Mesothelial cell of epicardium (in vitro differentiated cells): ENCODE results near the gene CHP1. TPM values are rescaled to one million over a fixed set of nuclear protein-coding genes. Genes with fewer than 3 reads are reported as not detected.
"Not testable (repeated sequence)": the region's sequence is repeated elsewhere in the genome, so short reads cannot be mapped to it uniquely, and the experiment has no call there.

Experiments
- DNase-seq, 2 experiments: peaks; one replicate each; pipeline ENCODE4 v3.0.0; 2021; ENCODE audit warnings: low spot score in 2 of 2; ENCODE audit not compliant: unreplicated experiment in 2 of 2
- H3K27ac Mint-ChIP-seq: 2 replicates; pipeline ENCODE4 v1.8.0; 2021; ENCODE audit warnings: mixed read lengths
- H3K27me3 Mint-ChIP-seq: 2 replicates; pipeline ENCODE4 v1.8.0; 2021; ENCODE audit warnings: low read depth, mixed read lengths
- H3K36me3 Mint-ChIP-seq: 2 replicates; pipeline ENCODE4 v1.8.0; 2021; ENCODE audit warnings: mixed read lengths
- H3K4me1 Mint-ChIP-seq: 2 replicates; pipeline ENCODE4 v1.8.0; 2021; ENCODE audit warnings: mixed read lengths
- H3K4me3 Mint-ChIP-seq: 2 replicates; pipeline ENCODE4 v1.8.0; 2021; ENCODE audit warnings: mild to moderate bottlenecking, moderate library complexity, mixed read lengths
- H3K9me3 Mint-ChIP-seq: 2 replicates; pipeline ENCODE4 v1.8.0; 2021; ENCODE audit warnings: mixed read lengths
- total RNA-seq: library from RNA; stranded (reverse); gene quantifications from 3 replicates; pipeline ENCODE4 v1.2.1, GENCODE V29; 2021
- TF ChIP-seq, protein P1 (sequence below): fragments of 200-600 bp; sonication (generic); IDR thresholded peaks from one replicate; pipeline ENCODE4 v1.5.0; 2021; ENCODE audit warnings: antibody characterized with exemption; ENCODE audit not compliant: unreplicated experiment

The CHP1 gene
- total RNA-seq, 1 donor from 2014 or later = 51.8 TPM

DNA sequence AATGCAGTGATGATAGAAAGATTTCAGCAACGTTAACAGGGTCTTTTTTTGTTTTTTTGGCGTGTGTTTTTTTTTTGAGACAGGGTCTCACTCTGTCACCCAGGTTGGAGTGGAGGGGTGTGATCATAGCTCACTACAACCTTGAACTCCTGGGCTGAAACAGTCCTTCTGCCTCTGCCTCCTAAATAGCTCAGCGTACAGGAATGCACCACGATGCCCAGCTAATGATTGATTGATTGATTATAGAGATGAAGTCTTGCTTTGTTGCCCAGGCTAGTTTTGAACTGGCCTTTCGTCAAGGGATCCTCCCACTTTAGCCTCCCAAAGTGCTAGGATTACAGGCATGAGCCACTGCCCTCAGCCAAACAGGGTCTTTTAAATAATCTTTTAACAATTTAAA, 7.0 kb downstream of the CHP1 start:
- Mint-ChIP-seq H3K4me3 (no peak overlapping the region), H3K27me3 (no peaks in the 10 kb centered on the region), H3K27ac (no peak overlapping the region), H3K36me3 (no peaks in the 10 kb centered on the region), H3K9me3 (no peaks in the 10 kb centered on the region), H3K4me1 (peaks cover 8% of the 10 kb centered on the region)
- TF ChIP-seq, protein P1, sequence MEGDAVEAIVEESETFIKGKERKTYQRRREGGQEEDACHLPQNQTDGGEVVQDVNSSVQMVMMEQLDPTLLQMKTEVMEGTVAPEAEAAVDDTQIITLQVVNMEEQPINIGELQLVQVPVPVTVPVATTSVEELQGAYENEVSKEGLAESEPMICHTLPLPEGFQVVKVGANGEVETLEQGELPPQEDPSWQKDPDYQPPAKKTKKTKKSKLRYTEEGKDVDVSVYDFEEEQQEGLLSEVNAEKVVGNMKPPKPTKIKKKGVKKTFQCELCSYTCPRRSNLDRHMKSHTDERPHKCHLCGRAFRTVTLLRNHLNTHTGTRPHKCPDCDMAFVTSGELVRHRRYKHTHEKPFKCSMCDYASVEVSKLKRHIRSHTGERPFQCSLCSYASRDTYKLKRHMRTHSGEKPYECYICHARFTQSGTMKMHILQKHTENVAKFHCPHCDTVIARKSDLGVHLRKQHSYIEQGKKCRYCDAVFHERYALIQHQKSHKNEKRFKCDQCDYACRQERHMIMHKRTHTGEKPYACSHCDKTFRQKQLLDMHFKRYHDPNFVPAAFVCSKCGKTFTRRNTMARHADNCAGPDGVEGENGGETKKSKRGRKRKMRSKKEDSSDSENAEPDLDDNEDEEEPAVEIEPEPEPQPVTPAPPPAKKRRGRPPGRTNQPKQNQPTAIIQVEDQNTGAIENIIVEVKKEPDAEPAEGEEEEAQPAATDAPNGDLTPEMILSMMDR = no peak
- no peak for DNase-seq

DNA sequence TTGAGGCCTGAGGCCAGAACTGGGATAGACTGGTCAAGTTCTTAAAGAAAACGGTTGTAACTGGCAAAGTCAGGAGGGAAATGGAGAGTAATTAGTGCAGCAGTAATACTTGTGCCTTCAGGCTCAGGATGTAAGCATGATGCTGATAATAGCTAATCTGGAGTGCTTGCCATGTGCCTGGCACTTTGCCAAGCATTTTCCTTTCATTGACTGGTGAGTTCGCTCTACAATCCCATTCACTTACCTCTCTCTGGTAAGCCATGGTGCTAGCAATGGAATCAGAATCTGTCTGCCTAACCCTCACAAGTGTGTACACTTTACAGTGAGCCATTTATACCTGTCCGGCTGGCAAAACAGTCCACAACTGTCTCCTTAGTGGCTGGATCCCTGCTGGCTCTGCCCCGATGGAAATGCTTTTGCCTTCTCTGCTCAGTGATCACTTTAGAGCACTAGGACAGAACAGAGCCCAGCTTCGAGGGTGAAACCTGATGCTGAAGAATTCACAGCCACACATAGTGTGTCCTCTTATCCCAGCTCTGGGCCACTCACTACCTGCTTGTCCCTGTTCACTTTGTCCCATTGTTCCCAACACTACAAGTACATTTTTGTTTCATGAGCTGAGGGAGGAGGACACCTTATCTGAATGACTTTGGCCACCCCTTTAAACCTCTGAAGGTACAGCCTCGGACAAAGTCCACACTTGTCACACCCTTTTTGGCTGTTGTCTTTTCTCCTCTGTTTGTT, 10.3 kb downstream of the CHP1 start:
- Mint-ChIP-seq H3K4me1 (peaks cover 8% of the 10 kb centered on the region), H3K9me3 (no peaks in the 10 kb centered on the region), H3K27me3 (no peaks in the 10 kb centered on the region), H3K27ac (no peak overlapping the region), H3K36me3 (peaks cover 10% of the 10 kb centered on the region), H3K4me3 (no peak overlapping the region)
- peak in 1 of 2 experiments; percentile 42 for DNase-seq
- TF ChIP-seq, protein P1 = no peak

DNA sequence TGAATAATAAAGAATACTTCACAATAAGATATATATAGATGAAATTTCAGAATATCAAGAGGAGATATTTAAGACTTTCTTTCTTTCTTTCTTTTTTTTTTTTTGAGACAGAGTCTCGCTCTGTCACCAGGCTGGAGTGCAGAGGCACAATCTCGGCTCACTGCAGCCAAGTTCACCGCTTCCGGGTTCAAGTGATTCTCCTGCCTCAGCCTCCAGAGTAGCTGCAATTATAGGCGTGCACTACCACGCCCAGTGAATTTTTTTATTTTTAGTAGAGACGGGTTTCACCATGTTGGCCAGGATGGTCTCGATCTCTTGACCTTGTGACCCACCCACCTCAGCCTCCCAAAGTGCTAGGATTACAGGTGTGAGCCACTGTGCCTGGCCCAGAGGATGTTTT, 19.7 kb downstream of the CHP1 start:
- not testable (repeated sequence) for H3K4me3 Mint-ChIP-seq, DNase-seq, H3K27me3 Mint-ChIP-seq, H3K4me1 Mint-ChIP-seq, H3K9me3 Mint-ChIP-seq
- Mint-ChIP-seq H3K27ac (peak overlapping the region; percentile 25), H3K36me3 (peaks cover 11% of the 10 kb centered on the region)

DNA sequence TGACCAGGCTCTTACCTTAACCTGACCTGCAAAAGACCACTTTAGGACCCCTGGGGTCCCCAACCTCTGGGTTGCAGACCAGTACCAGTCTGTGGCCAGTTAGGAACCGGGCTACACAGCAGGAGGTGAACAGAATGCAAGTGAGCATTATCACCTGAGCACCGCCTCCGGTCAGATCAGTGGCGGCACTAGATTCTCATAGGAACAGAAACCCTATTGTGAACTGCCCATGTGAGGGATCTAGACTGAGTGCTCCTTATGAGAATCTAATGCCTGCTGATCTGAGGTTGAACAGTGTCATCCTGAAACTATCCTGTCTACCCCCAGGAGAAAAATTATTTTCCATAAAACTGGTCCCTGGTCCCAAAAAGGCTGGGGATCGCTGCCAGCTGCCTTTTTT, 20.3 kb downstream of the CHP1 start:
- Mint-ChIP-seq H3K4me3 (no peak overlapping the region), H3K27me3 (no peaks in the 10 kb centered on the region), H3K4me1 (peaks cover 10% of the 10 kb centered on the region), H3K9me3 (no peaks in the 10 kb centered on the region), H3K36me3 (peaks cover 11% of the 10 kb centered on the region), H3K27ac (no peak overlapping the region)
- DNase-seq = no peak
- TF ChIP-seq, protein P1 = no peak

DNA sequence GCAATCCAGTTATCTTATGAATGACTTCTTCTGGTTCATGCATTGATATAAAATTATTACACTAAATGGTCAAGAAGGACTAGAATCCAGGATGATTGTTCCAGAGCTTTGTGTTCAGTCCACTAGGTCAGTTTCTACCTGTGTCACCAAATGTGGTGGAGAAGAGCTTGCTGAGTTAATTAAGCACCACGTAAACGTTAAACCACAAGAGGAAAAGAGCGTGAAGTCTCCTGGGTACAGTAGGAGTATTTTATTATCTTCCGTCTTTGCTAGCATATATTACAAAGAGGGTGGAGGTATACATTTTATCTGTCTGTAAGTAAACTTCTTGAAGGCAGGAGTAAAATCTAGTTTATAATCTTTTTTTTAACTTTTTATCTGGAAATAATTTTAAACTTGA, 23.5 kb downstream of the CHP1 start:
- DNase-seq = no peak
- Mint-ChIP-seq H3K9me3 (no peaks in the 10 kb centered on the region), H3K36me3 (peaks cover 13% of the 10 kb centered on the region), H3K4me1 (peaks cover 18% of the 10 kb centered on the region), H3K4me3 (no peak overlapping the region), H3K27me3 (no peaks in the 10 kb centered on the region), H3K27ac (no peak overlapping the region)
- TF ChIP-seq, protein P1 = no peak

DNA sequence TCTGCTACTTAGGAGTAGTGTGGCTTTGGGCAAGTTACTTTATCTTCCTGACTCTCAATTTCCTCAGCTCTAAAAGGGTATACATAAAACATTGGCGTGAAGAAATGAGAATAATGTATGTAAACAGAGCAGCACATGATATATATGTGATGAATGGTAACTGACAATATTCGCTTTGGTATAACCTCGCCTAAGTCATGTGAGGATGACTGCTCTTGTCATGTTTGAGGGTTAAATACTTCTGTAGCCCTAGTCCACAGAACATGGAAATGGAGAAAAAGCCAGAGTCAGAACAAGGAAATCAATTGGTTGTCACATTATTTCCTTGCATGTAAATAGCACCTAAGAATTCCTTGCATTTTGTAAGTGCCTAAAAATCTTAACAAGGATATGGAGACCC, 25.0 kb downstream of the CHP1 start:
- no peak for DNase-seq
- no peaks in the 10 kb centered on the region for H3K27me3 Mint-ChIP-seq

More for the DNA sequence above, 25.0 kb downstream of the CHP1 start:
- Mint-ChIP-seq H3K27ac (no peak overlapping the region), H3K4me1 (peaks cover 11% of the 10 kb centered on the region), H3K4me3 (no peak overlapping the region), H3K36me3 (peaks cover 13% of the 10 kb centered on the region), H3K9me3 (no peaks in the 10 kb centered on the region)
- TF ChIP-seq, protein P1 = no peak
